Mesodermal cell (in vitro differentiated cells): ENCODE results near the gene GHRHR.

ENCODE experiments used
- H3K27ac ChIP-seq: 2 replicates; pipeline ENCODE4 v1.7.0; 2013; ENCODE audit warnings: mild to moderate bottlenecking, low read depth, low read length, moderate library complexity; ENCODE audit not compliant: severe bottlenecking
- H3K36me3 ChIP-seq: 2 replicates; pipeline ENCODE4 v1.7.1; 2013; ENCODE audit warnings: mild to moderate bottlenecking, low read length, moderate library complexity; ENCODE audit not compliant: control insufficient read depth, insufficient read depth
- H3K4me1 ChIP-seq: one replicate; pipeline ENCODE4 v1.7.1; 2013; ENCODE audit warnings: mild to moderate bottlenecking, low read length; ENCODE audit not compliant: insufficient read depth, control insufficient read depth, poor library complexity, severe bottlenecking
- H3K4me3 ChIP-seq: 2 replicates; pipeline ENCODE4 v1.7.0; 2013; ENCODE audit warnings: low read length, control low read depth, mild to moderate bottlenecking; ENCODE audit not compliant: insufficient read depth, poor library complexity, severe bottlenecking; ENCODE audit errors: extremely low read depth
- H3K9me3 ChIP-seq: 2 replicates; pipeline ENCODE4 v1.7.1; 2013; ENCODE audit warnings: mild to moderate bottlenecking, low read length, moderate library complexity; ENCODE audit not compliant: control insufficient read depth
- WGBS, 2 experiments: methylation state at CpG; one replicate each; pipeline ENCODE4 v1.1.5; 2013; ENCODE audit warnings: missing lambda C conversion rate in 2 of 2; ENCODE audit not compliant: insufficient coverage in 2 of 2; 5-methylcytosine and 5-hydroxymethylcytosine counted together

Gene GHRHR

DNA sequence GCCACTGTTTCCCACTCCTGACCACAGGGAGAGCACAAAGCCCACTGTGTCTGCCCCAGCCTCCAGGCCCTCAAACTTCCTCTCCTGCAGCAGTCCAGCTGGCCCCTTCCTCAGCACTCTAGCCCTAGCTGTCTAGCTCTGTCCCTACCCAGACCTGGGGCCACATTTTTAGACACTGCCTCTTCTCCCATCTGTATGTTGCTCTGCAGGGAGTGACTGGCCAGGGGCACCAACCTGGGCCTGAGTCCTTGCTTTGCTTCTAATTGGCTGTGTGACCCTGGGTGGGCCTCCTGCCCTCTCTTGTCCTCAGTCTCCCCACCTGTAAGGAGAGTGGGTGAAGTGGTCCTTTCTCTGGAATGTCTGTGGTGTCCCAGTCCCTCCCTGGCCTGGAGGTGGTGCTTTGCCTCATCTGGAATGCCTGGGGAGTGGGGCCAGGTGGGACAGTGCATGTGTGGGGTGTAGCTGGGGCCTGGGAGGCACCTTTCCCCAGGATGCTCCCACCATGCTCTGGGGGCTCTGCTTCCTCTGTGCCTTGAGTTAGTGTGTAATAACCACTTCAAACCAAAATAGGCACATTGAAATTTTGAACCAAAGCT is 27.0 kb upstream of the GHRHR start:
- H3K9me3 ChIP-seq, result no peaks in the 10 kb centered on the region
- no peak overlapping the region for H3K27ac ChIP-seq
- H3K4me1 ChIP-seq, result no peaks in the 10 kb centered on the region
- H3K36me3 ChIP-seq, result no peaks in the 10 kb centered on the region
- H3K4me3 ChIP-seq, result no peak overlapping the region

DNA sequence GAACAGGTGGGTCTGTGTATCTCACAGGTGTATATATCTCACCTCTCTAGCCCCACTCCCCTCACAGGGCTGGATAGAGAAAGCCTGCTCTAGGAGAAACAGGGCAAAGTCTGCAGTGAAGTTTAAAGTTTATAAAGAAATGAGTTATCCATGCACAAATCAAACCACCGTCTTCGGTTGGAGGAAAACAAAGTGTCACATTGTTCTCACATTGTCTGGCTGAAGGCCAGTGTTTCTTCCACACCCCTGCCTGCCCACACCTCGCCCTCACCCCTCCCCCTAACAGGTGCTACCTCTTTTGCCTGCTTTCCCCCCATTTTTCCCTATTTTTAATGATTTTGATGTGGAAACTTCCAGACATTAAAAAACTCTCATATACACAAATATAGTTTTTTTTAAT is 26.3 kb upstream of the GHRHR start:
- 88% methylated on average over 3 of the region's 3 CpGs; no CpG with 5 or more reads in 1 of the 2 experiments for WGBS, 2 experiments
- H3K4me1 ChIP-seq, result no peaks in the 10 kb centered on the region
- no peak overlapping the region for H3K4me3 ChIP-seq
- H3K27ac ChIP-seq, result no peak overlapping the region
- no peaks in the 10 kb centered on the region for H3K9me3 ChIP-seq
- no peaks in the 10 kb centered on the region for H3K36me3 ChIP-seq

DNA sequence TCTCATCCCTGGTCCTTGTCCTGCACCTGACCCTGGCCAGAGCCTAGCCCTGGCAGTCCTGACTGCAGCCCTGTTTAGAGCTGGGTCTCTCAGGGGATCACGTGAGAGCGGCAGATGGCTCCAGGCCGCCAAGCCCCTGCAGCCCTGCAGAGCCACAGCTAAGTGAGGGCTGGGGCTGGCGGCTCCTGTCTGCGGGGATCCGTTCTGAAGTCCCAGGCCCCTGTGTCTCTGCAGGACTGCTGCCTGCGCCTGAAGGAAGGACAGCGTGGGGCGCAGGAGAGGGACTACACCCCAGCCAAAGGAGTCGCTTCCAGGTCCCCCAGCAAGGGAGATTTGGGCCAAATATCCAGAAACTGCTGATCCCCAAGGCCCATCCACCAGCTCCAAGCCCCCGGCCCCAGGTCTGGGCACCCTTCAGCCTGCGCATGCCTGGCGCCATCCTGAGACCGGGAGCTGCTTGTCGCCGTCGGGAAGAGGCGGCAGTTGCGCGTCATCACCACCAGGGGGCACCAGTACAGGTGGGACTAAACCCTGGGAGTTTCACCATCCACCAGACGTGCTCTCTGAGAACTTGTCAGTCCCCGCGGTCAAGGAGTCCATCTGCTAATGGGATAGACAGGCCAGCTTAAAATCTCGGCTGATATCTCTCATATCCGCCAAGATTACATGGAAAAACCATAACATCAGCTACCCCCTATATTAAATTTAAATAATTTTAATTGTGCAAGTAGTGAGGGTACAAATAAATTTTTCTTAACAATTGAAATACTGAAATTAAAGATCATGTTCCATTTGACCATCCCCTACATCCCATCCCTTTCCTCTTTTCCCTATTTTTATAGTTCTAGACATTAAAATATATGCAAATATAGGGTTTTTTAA is 25.1 kb upstream of the GHRHR start:
- peak overlapping the region; percentile 48 for H3K27ac ChIP-seq
- no peaks in the 10 kb centered on the region for H3K9me3 ChIP-seq
- no peak overlapping the region for H3K4me3 ChIP-seq
- H3K36me3 ChIP-seq, result no peaks in the 10 kb centered on the region
- H3K4me1 ChIP-seq, result no peaks in the 10 kb centered on the region
- 8 to 13% methylated on average over 17 to 23 of the region's 25 CpGs for WGBS, 2 experiments

DNA sequence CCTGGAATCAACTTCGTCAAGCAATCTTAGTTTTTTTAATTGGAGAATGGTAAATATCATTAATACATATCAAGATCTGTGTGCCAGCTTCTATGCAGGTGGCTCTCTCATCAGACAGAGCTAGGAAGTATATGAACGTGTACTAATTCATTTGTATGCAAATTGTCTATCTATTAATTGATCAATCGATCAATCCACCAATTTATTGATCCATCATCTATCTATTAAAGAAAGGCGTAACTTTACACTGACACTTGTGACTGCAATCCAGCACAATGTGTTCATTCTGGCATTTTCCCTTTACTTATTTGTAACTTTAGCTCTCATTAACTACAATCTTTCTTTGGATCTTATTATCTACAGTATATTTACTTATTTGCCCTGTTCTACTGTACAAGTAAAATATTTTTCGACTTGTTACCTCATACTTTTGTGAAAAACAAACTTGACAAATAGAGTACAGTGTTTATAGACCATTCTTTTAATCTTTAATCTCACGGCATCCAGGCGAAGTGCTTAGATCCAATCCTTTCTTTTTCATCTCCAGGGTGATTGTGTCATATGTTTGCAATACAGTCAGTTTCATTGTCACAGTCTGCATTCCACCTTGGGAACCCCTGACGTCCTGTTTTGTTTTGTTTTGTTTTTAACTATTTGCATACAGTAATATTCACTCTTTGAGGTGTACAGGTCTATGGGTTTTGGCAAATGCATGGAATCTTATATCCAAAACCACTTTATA is 22.0 kb upstream of the GHRHR start:
- Histone ChIP-seq H3K9me3 (no peaks in the 10 kb centered on the region), H3K4me3 (no peak overlapping the region), H3K27ac (no peak overlapping the region), H3K4me1 (no peaks in the 10 kb centered on the region), H3K36me3 (no peaks in the 10 kb centered on the region)
- WGBS, 2 experiments, result 78 to 92% methylated on average over 4 of the region's 8 CpGs

DNA sequence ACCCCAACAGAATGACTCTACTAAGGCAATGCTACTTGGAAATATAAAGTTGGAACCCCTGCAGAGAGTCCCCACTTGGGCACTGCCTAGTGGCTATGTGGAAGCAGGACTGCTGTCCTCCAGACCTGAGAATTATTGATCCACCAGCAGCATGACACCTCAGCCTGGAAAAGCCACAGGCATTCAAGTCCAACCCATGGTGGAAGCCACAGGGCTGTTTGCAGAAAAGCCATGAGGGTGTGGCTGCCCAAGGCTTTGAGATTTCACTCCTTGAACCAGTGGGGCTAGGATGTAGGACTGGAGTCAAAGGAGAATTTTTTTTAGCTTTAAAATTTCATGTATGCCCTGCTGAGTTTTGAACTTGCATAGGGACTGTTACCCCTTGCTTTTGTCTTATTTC is 13.6 kb upstream of the GHRHR start:
- Histone ChIP-seq H3K4me1 (no peaks in the 10 kb centered on the region), H3K36me3 (no peaks in the 10 kb centered on the region), H3K27ac (no peak overlapping the region), H3K9me3 (no peaks in the 10 kb centered on the region), H3K4me3 (no peak overlapping the region)

DNA sequence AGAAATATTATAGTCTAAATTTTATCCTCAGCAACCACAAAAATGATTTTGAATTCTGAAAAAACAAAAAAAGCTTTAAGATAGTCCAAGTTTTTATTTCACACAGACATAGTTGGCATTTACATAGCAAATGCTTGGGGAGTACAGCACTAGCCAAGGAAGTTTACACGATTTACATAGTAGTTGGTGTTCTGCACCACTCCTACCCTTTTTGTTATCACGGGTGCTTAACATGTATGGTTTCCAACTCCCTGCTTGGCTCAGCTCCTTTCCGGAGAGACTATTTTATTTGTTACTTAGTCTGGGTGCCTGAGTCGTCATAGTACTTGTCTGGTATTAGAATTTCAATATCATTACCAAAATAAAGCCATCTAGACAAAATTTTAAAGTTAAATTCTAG is 8.8 kb upstream of the GHRHR start:
- Histone ChIP-seq H3K9me3 (no peaks in the 10 kb centered on the region), H3K4me3 (no peak overlapping the region), H3K36me3 (no peaks in the 10 kb centered on the region), H3K4me1 (no peaks in the 10 kb centered on the region), H3K27ac (no peak overlapping the region)
- WGBS, 2 experiments, result 75% methylated on average over 1 of the region's 4 CpGs; no CpG with 5 or more reads in 1 of the 2 experiments

DNA sequence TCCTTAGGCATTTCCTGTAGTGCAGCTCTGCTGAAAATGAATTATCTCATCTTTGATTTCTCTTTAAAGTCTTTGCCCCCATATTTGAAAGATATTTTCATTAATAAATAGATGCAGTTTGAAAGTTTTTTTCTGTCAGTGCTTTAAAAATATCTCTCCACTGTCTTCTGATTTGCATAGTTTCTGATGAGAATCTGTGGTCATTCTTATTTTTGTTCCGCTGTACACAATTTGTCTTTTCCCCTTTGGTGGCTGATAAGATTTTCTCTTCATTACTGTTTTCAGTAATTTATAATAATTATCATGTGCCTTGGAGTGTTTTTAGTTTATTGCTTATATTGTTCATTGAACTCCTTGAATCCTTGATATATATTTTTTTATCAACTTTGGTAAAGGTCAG is 7.0 kb upstream of the GHRHR start:
- no peaks in the 10 kb centered on the region for H3K4me1 ChIP-seq
- H3K36me3 ChIP-seq, result no peaks in the 10 kb centered on the region
- WGBS, 2 experiments, result no CpG with 5 or more reads among the region's 1 CpG
- H3K27ac ChIP-seq, result no peak overlapping the region
- no peak overlapping the region for H3K4me3 ChIP-seq
- H3K9me3 ChIP-seq, result no peaks in the 10 kb centered on the region

DNA sequence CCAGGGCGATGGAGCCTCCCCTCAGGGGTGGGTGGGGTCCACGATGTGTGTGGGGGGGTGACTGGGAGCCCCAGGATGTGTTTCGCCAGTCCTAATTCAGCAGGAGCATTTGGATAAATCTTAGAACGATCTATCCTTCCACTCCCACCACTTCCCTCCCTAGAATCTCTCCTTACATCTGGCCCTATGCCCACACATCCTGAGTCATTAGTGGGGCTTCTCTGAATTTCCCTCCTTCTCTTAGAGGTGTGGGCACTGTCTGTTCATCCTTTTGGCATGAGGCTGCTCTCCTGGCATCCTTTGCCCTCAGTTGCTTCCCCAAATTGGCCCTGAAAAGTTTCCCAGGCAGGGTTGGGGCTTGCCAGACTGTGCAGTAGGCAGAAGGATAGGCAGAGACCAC is 1.6 kb downstream of the GHRHR start:
- no peak overlapping the region for H3K27ac ChIP-seq
- no peaks in the 10 kb centered on the region for H3K9me3 ChIP-seq
- H3K4me3 ChIP-seq, result no peak overlapping the region
- no peaks in the 10 kb centered on the region for H3K36me3 ChIP-seq
- no peaks in the 10 kb centered on the region for H3K4me1 ChIP-seq
- WGBS, 2 experiments, result 89 to 100% methylated on average over 1 to 2 of the region's 4 CpGs

DNA sequence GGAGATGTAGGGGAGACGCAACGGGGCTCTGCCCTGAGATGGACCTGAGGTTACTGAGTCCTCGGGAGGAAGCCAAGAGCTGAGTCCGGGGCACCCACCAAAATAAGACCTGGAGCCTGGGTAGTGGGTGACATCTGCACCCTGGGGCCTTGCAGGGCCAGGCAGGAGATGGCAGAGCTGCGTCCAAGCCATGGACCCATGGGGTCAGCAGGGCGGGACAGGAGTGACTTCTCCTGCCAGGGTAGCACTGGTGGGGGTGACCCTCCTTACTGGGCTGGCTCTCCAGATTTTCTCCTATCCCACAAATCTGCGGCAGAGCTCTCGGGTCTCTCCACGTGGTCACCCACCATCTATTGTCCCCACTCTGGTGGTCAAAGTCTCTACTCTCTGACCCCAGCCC is 2.1 kb downstream of the GHRHR start:
- WGBS, 2 experiments, result 88 to 90% methylated on average over 7 to 9 of the region's 9 CpGs
- no peaks in the 10 kb centered on the region for H3K4me1 ChIP-seq
- H3K9me3 ChIP-seq, result no peaks in the 10 kb centered on the region
- H3K36me3 ChIP-seq, result no peaks in the 10 kb centered on the region
- H3K4me3 ChIP-seq, result no peak overlapping the region
- H3K27ac ChIP-seq, result no peak overlapping the region

DNA sequence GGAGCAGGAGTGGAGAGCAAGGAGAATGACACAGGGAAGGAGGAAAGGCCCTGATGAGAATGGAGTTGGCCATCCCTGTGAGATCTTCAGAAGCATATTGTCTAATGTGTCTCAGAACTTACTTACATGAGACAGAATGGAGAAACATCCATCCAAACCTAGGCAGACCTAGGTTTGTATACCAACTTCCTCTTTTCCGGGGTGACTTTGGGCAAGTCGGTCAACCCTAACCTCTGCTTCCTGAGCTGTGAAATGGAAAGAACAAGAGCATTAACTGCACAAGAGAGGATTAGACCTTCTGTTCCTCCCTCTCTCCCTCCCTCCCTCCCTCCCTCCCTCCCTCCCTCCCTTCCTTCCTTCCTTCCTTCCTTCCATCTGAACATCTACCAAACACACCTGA is 4.5 kb downstream of the GHRHR start:
- 83% methylated on average over 1 of the region's 2 CpGs; no CpG with 5 or more reads in 1 of the 2 experiments for WGBS, 2 experiments
- Histone ChIP-seq H3K27ac (no peak overlapping the region), H3K36me3 (no peaks in the 10 kb centered on the region), H3K4me3 (no peak overlapping the region), H3K9me3 (no peaks in the 10 kb centered on the region), H3K4me1 (no peaks in the 10 kb centered on the region)
